ENCODE measurements around the gene PIGW.

DNA sequence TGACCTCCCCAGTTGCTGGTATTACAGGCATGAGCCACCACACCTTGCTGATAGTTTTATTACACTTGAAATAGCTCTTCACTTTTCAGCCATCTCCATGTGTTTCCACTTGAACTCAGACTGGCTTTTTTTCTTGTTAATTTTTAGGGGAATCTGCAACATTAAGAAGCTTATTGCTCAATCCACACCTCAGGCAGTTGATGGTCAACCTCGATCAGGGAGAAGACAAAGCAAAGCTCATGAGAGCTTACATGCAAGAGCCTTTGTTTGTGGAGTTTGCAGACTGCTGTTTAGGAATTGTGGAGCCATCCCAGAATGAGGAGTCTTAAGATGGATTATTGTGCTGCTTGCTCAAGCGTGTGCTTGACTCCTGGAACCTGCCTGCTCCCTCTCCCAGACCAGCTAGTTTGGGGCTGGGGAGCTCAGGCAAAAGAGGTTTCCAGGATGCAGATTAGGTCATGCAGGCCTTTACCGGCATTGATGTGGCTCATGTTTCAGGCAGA is 39.7 kb upstream of the PIGW start:
- TF ChIP-seq, protein P1, sequence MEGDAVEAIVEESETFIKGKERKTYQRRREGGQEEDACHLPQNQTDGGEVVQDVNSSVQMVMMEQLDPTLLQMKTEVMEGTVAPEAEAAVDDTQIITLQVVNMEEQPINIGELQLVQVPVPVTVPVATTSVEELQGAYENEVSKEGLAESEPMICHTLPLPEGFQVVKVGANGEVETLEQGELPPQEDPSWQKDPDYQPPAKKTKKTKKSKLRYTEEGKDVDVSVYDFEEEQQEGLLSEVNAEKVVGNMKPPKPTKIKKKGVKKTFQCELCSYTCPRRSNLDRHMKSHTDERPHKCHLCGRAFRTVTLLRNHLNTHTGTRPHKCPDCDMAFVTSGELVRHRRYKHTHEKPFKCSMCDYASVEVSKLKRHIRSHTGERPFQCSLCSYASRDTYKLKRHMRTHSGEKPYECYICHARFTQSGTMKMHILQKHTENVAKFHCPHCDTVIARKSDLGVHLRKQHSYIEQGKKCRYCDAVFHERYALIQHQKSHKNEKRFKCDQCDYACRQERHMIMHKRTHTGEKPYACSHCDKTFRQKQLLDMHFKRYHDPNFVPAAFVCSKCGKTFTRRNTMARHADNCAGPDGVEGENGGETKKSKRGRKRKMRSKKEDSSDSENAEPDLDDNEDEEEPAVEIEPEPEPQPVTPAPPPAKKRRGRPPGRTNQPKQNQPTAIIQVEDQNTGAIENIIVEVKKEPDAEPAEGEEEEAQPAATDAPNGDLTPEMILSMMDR (IDR thresholded peaks at IDR 0.05; ENCODE audit: control extremely low read depth in 1 of 3, insufficient read depth in 1 of 3, low read depth in 1 of 3, low read length in 3 of 3), result no peak
- TF ChIP-seq SIX5 (IDR thresholded peaks at IDR 0.05; ENCODE audit: low read depth, low read length), result no peak
- TF ChIP-seq RBBP5 (IDR thresholded peaks at IDR 0.05; ENCODE audit: borderline replicate concordance, low read depth, low read length), result no peak
- no peak for TF ChIP-seq TAF1 (IDR thresholded peaks at IDR 0.05; ENCODE audit: low read depth, low read length)
- no peak for TF ChIP-seq JUN (IDR thresholded peaks at IDR 0.05; ENCODE audit: low read depth, low read length)
- TF ChIP-seq RAD21 (IDR thresholded peaks at IDR 0.05 in 1 of 2, conservative IDR thresholded peaks at IDR 0.05 in 1 of 2; ENCODE audit: low read depth in 2 of 2, low read length in 2 of 2), result no peak
- no peak for TF ChIP-seq CREB1 (IDR thresholded peaks at IDR 0.05)
- no peak for TF ChIP-seq POLR2AphosphoS5 (IDR thresholded peaks at IDR 0.05; ENCODE audit: low read depth, low read length)
- TF ChIP-seq SP2 (IDR thresholded peaks at IDR 0.05; ENCODE audit: low read length), result no peak
- no peak for TF ChIP-seq EZH2 (IDR thresholded peaks at IDR 0.05; ENCODE audit: low read depth, low read length, severe bottlenecking)

All from H1 (cell line).